Adrenal gland (tissue), 5 donors: ENCODE measurements around the gene TNIK.

Source experiments
- POLR2A ChIP-seq, 2 donors: fragments of 450-650 bp; IDR thresholded peaks; one replicate each; pipeline ENCODE4 v1.6.1; 2017; ENCODE audit warnings: antibody characterized with exemption in 2 of 2, mild to moderate bottlenecking in 2 of 2, moderate library complexity in 1 of 2
- TF ChIP-seq, protein P1 (sequence below), 6 experiments: fragments of 450-650 bp in 4 of 6; fragments of 200-600 bp in 2 of 6; sonication (generic) in 1 of 6; IDR thresholded peaks; 1 replicate in 5 of 6; 2 replicates in 1 of 6; pipeline versions ENCODE4 v1.5.1 to v1.8.0; 2016 to 2021; ENCODE audit warnings: antibody characterized with exemption in 6 of 6, mild to moderate bottlenecking in 2 of 6, moderate library complexity in 1 of 6
- donor health status: DM: no; HTN: no; CAD: no.

GRCh38 chr3:171276923-171277322 is 183.3 kb downstream of the TNIK start:
- TF ChIP-seq, protein P1, sequence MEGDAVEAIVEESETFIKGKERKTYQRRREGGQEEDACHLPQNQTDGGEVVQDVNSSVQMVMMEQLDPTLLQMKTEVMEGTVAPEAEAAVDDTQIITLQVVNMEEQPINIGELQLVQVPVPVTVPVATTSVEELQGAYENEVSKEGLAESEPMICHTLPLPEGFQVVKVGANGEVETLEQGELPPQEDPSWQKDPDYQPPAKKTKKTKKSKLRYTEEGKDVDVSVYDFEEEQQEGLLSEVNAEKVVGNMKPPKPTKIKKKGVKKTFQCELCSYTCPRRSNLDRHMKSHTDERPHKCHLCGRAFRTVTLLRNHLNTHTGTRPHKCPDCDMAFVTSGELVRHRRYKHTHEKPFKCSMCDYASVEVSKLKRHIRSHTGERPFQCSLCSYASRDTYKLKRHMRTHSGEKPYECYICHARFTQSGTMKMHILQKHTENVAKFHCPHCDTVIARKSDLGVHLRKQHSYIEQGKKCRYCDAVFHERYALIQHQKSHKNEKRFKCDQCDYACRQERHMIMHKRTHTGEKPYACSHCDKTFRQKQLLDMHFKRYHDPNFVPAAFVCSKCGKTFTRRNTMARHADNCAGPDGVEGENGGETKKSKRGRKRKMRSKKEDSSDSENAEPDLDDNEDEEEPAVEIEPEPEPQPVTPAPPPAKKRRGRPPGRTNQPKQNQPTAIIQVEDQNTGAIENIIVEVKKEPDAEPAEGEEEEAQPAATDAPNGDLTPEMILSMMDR (IDR thresholded peaks at IDR 0.05), result no peak
- no peak for TF ChIP-seq POLR2A (IDR thresholded peaks at IDR 0.05)
